ELR (cell line): ENCODE data around the gene FGGY.
A peak's percentile ranks its signal among the peaks of the same experiment; 100 is the strongest.
"Not testable (repeated sequence)": the region's sequence is repeated elsewhere in the genome, so short reads cannot be mapped to it uniquely, and the experiment has no call there.

Experiments used
- DNase-seq: peaks from one replicate; pipeline ENCODE4 v3.0.0-alpha.2; 2015; ENCODE audit warnings: low read depth

Gene FGGY

GRCh38 chr1:59703226-59703917 is 406.5 kb downstream of the FGGY start:
- DNase-seq, result peak; percentile 50

GRCh38 chr1:59703918-59704378 is 407.1 kb downstream of the FGGY start:
- no peak for DNase-seq

DNA sequence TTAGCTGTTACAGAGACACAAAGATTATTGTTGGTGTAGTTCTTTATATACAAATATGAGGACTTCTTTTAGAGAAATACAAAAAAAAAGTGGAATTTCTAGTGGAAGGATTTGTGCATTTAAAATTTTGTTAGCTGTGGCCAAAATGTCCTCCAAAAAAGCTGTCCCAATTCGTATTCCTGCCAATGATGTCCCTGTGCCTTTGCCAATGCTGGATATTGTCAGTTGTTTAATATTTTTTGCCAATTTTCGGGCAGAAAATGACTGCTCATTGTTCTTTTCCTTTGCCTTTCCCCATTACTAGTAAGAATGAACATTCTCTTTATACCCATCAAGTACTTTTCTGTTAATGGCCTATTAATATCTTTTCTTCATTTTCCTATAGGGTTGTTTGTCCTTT is 407.8 kb downstream of the FGGY start:
- DNase-seq, result no peak

DNA sequence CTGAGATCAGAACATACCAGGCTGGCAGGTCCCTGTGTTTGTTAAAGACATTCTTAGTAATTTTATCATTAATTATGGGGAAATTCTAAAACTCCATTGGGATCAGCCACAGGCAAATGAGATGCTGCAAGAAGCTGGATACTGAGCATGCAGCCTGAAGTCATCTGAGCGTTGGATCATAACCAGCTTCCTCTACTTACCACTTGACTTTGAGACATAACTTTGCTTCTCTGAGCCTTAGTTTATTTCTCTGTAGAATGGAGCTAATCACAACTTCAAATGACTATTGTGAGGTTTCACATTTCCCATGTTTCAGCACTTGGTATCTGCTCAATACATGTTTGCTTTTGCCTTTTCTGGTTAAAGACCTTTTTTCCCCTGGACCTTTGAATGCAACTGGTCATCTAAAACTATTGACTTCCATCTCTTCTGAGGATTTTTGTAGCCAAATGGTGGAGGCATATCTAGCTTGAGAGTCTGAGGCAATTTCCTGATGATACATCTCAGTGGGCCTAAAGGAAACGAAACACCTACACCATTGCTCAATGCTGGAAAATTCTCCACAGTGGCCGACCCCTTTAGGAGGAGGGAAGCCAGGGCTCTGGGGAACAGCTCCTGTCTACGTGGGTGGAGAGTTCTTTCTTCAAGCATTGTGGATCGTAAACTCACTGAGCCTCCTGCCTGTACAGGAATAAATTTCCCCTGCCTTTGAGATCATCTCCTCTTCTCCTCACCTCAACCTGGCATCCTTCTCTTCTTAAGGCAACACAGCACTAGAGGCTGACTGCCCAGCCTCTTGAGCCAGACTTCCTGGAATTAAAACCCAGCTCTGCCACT is 408.8 kb downstream of the FGGY start:
- peak; percentile 57 for DNase-seq

- no peak for DNase-seq
Measured at GRCh38 chr1:59706303-59706599, 409.4 kb downstream of the FGGY start.

GRCh38 chr1:59707178-59707791 is 410.4 kb downstream of the FGGY start:
- peak; percentile 91 for DNase-seq

DNA sequence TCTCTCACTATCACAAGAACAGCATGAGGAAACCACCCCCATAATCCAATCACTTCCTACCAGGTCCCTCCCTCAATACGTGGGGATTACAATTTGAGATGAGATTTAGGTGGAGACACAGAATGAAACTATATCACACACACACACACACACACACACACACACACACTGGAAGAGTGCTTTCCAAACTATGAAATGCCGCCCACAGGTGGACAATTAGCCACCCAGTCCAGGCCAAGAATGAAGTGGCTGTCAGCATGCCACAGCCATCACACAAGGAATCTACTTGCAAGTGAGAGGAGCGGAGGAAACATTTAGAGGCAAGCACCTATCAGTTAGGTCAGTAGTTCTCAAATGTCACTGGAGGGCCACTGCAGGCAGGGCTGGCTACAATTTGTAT is 412.4 kb downstream of the FGGY start:
- no peak for DNase-seq

DNA sequence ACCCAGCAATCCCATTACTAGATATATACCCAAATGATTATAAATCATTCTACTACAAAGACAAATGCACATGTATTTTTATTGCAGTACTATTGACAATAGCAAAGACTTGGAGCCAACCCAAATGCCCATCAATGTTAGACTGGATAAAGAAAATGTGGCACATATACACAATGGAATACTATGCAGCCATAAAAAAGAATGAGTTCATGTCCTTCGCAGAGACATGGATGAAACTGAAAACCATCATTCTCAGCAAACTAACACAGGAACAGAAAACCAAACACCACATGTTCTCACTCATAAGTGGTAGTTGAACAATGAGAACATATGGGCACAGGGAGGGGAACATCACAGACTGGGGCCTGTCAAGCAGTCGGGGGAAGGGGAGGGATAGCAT is 414.0 kb downstream of the FGGY start:
- DNase-seq, result not testable (repeated sequence)

GRCh38 chr1:59714219-59714618 is 417.3 kb downstream of the FGGY start:
- no peak for DNase-seq

GRCh38 chr1:59714966-59715365 is 418.1 kb downstream of the FGGY start:
- DNase-seq, result no peak

DNA sequence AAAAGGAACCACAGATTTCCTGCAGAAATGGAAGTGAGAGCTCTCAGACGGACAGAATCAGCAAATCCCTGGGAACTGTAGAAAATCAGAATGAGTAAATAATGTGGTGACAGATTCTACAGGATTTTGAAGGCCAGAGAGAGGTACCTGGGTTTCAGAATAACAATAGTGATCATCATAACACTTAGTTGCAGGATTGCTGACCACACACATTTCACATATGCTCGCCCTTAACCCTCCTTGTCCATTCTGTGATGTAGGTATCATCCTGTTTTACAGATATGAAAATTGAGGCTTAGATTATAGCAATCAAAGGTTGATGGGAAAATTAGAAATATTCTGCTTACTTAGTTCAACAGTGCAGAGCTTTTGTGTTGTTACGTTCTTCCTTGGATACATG is 419.9 kb downstream of the FGGY start:
- no peak for DNase-seq

- peak; percentile 54 for DNase-seq
Measured at GRCh38 chr1:59718064-59718988, 421.4 kb downstream of the FGGY start.

GRCh38 chr1:59718989-59719360 is 422.1 kb downstream of the FGGY start:
- DNase-seq, result no peak

DNA sequence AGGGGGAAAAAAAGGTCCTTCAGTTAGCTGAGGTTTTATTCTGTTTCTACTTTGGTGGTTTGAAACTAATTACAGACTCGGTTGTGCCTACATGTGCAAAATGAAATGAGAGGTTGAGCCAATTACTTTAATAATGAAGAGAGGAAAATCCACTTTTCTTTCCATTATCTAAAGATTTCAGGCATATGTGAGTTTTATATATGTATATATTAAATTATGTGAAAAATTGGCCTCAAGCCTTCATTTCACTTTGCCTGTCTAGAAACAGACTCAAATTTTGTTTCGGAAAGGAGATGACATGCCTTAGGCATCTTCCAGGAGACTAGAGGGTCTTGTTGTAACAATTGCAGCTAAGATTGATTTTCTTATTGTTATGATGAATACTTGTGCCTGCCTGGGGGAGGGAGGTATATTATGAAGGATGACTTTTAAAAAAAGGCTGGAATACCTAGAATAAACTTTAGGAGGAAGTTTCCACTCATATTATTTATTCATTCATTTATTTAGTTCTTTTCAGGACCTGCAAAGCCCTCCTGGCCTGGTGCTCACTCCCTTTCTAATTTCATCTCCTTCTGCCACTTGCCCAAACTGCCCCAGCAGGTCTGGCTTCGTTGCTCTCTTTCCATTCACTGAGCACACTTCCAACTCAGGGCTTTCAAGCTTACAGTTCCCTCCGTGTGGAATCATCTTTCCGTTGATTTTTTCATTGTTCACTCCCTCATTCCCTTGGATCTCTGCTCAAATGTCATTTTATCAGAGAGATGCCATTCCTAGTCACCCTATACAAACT is 423.6 kb downstream of the FGGY start:
- no peak for DNase-seq

- DNase-seq, result peak; percentile 88
Measured at GRCh38 chr1:59730302-59730701, 433.4 kb downstream of the FGGY start.

DNA sequence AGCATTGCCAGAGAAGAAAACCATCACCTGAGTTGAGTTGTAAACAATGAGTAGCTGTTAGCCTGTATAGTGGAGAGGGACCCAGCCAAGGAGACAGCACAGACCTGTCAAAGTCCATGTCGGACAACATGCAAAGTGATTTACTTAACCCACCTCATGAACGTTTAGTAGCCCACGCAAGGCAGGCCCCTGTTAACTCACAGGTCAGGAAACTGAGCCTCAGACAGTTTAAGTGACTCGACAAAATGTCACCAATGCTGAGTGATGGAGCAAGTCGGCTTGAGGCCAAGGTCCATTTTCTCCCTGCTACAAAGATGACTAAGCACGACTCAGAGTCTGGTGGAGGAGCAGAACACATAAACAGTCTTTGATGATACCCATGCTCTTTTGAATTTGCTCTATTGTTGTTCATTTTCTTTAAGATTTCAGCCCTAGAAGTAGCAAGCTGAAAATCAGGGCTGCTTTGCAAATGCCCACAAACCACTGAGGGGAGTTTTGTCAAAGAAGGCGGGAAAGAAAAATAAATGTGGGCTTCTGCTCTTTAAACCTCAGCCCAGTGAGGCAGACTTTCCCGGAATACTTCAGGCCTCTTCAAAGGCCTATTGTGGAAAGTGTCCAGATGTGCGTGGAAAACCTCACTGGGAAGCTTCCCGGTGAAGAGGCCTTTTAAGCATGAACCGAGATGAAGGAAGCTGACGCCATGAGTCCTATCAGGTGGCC is 434.0 kb downstream of the FGGY start:
- peak; percentile 96 for DNase-seq

DNA sequence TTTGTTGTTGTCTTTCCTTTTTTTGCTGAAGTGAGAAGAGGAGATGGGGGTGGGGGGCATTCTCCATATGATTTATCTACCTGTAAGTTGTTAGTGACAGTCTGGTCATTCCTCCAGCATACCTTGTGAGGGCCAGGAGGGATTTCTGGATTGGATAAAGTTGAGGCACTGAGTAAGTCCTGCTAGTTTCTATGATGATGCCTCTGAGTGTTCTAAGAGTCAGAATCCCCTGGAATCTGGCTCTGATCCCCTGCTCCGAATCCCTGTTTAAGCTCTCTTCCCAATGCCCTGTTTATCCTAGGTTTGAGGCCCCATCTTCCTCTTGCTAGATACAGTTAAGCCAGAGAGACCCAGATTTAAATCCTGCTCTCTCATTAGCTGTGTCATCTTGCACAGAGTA is 434.7 kb downstream of the FGGY start:
- DNase-seq, result peak; percentile 30

- DNase-seq, result no peak
Measured at GRCh38 chr1:59732214-59732955, 435.5 kb downstream of the FGGY start.

GRCh38 chr1:59733443-59734141 is 436.7 kb downstream of the FGGY start:
- DNase-seq, result no peak
